GM18858 (cell line): Measurements from ENCODE around the gene HJURP.

Experiments
- ATAC-seq: cut with Tn5 transposase; IDR thresholded peaks from one replicate; pipeline ENCODE4 v1.9.1; 2021; ENCODE audit not compliant: unreplicated experiment

HJURP gene

GRCh38 chr2:233794128-233794658 is 60.1 kb downstream of the HJURP start:
- no peak for ATAC-seq

GRCh38 chr2:233793465-233794127 is 60.7 kb downstream of the HJURP start:
- no peak for ATAC-seq

- no peak for ATAC-seq
Observed at GRCh38 chr2:233792720-233793119, 61.6 kb downstream of the HJURP start.

GRCh38 chr2:233791883-233792329 is 62.4 kb downstream of the HJURP start:
- no peak for ATAC-seq

- no peak for ATAC-seq
Observed at GRCh38 chr2:233791151-233791882, 63.0 kb downstream of the HJURP start.

DNA sequence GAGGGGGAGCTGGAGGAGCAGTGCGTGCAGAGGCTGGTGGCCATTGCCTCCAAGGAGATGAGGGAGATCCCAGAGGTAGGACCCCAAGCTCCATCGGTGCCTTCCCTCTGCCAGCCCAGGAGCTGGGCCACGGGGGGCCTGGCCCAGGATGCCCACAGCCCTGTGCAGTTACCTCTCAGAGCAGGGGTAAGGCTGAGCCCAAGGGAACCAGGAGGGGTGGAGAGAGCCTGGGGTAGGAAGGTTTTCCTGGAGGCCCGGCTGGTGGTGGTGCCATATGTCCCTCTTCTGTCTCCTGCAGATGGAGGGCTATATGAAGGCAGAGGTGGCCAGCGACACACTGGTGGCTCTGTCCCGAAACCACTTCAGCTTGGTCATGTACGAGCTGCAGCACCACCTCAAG is 64.8 kb downstream of the HJURP start:
- no peak for ATAC-seq
